ENCODE measurements around the gene EPN2.

DNA sequence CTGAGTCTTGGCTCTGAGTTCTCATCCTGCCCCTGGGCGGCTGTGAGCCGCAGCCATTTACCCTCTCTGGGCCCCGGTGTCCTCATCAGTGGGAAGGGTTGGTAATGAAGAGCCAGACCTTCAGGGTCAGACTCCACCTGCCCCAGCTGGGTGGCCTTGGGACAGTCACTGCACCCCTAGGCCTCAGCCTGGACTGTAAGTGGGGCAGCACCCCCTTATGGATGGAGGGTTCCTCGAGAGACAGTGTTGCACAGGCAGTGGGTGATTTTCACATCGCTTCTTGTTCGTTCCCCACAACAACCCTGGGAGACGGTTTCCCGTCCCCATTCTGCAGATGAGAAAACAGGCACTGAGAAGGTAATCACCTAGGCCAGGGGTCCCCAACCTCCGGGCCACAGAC lies 64.8 kb downstream of the EPN2 start:
- TF ChIP-seq, protein P1, sequence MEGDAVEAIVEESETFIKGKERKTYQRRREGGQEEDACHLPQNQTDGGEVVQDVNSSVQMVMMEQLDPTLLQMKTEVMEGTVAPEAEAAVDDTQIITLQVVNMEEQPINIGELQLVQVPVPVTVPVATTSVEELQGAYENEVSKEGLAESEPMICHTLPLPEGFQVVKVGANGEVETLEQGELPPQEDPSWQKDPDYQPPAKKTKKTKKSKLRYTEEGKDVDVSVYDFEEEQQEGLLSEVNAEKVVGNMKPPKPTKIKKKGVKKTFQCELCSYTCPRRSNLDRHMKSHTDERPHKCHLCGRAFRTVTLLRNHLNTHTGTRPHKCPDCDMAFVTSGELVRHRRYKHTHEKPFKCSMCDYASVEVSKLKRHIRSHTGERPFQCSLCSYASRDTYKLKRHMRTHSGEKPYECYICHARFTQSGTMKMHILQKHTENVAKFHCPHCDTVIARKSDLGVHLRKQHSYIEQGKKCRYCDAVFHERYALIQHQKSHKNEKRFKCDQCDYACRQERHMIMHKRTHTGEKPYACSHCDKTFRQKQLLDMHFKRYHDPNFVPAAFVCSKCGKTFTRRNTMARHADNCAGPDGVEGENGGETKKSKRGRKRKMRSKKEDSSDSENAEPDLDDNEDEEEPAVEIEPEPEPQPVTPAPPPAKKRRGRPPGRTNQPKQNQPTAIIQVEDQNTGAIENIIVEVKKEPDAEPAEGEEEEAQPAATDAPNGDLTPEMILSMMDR (IDR thresholded peaks at IDR 0.05): no peak
- no peak for TF ChIP-seq POLR2A (IDR thresholded peaks at IDR 0.05)
- no peak for TF ChIP-seq EP300 (IDR thresholded peaks at IDR 0.05)

All from tibial nerve (tissue), 4 donors.